Hepatocyte (in vitro differentiated cells): ENCODE data around the gene LHPP. TPM values are rescaled to one million over a fixed set of nuclear protein-coding genes. Genes with fewer than 3 reads are reported as not detected.

Experiments used
- DNase-seq: peaks from one replicate; pipeline ENCODE4 v3.0.0-alpha.2; 2016; ENCODE audit warnings: low spot score
- H2AFZ ChIP-seq: fragments of 200-600 bp; sonication (generic); 2 replicates; pipeline ENCODE4 v1.6.0; 2016; ENCODE audit warnings: antibody characterized with exemption, mild to moderate bottlenecking
- H3K27ac ChIP-seq: fragments of 200-600 bp; sonication (generic); 2 replicates; pipeline ENCODE4 v1.5.1; 2016; ENCODE audit warnings: mild to moderate bottlenecking
- H3K27me3 ChIP-seq: fragments of 200-600 bp; sonication (generic); 2 replicates; pipeline ENCODE4 v1.6.1; 2016
- H3K36me3 ChIP-seq: fragments of 200-600 bp; sonication (generic); replicated peaks from 2 replicates; pipeline ENCODE4 v1.5.1; 2016; ENCODE audit warnings: low read depth; ENCODE audit not compliant: insufficient read depth
- H3K4me1 ChIP-seq: fragments of 200-600 bp; sonication (generic); 2 replicates; pipeline ENCODE4 v1.5.1; 2016; ENCODE audit warnings: mild to moderate bottlenecking, moderate library complexity; ENCODE audit not compliant: insufficient read depth
- H3K4me2 ChIP-seq: fragments of 200-600 bp; sonication (generic); 2 replicates; pipeline ENCODE4 v1.6.0; 2016
- H3K4me3 ChIP-seq: fragments of 200-600 bp; sonication (generic); 2 replicates; pipeline ENCODE4 v1.5.1; 2016; ENCODE audit warnings: mild to moderate bottlenecking
- H3K79me2 ChIP-seq: fragments of 200-600 bp; sonication (generic); 2 replicates; pipeline ENCODE4 v1.6.0; 2017; ENCODE audit warnings: mild to moderate bottlenecking
- H3K9me2 ChIP-seq: fragments of 200-600 bp; sonication (generic); replicated peaks from 2 replicates; pipeline ENCODE4 v1.6.0; 2017; ENCODE audit warnings: mild to moderate bottlenecking; ENCODE audit not compliant: insufficient read depth
- H3K9me3 ChIP-seq: fragments of 200-600 bp; sonication (generic); 2 replicates; pipeline ENCODE4 v1.5.1; 2016; ENCODE audit warnings: low read depth, mild to moderate bottlenecking
- H4K20me1 ChIP-seq: fragments of 200-600 bp; sonication (generic); 2 replicates; pipeline ENCODE4 v1.6.0; 2016; ENCODE audit warnings: mild to moderate bottlenecking; ENCODE audit not compliant: insufficient read depth, poor library complexity, severe bottlenecking
- CTCF ChIP-seq: fragments of 200-600 bp; sonication (generic); IDR thresholded peaks from 2 replicates; pipeline ENCODE4 v1.5.1; 2016; ENCODE audit warnings: antibody characterized with exemption, mild to moderate bottlenecking; ENCODE audit not compliant: poor library complexity
- EZH2 ChIP-seq: fragments of 200-600 bp; sonication (generic); IDR thresholded peaks from 2 replicates; pipeline ENCODE4 v1.6.1; 2016; ENCODE audit warnings: antibody characterized with exemption, mild to moderate bottlenecking, borderline replicate concordance
- EZH2phosphoT487 ChIP-seq: fragments of 200-600 bp; sonication (generic); IDR thresholded peaks from one replicate; pipeline ENCODE4 v1.6.1; 2018; ENCODE audit warnings: antibody characterized with exemption, mild to moderate bottlenecking, low read depth, moderate library complexity; ENCODE audit not compliant: unreplicated experiment, severe bottlenecking
- WGBS: methylation state at CpG from one replicate; pipeline ENCODE4 v1.1.6; 2016; ENCODE audit warnings: low lambda C conversion rate; ENCODE audit errors: missing lambda C conversion rate; 5-methylcytosine and 5-hydroxymethylcytosine counted together
- polyA plus RNA-seq: library from polyadenylated mRNA; unstranded; fragments of >200 nt; fragmentation: Nextera tagmentation; extraction: Ambion mirVana; gene quantifications from 2 replicates; pipeline ENCODE4 v1.2.1, GENCODE V29; 2016
- total RNA-seq: library from RNA; depleted of rRNA; stranded (reverse); fragments of >200 nt; gene quantifications from 2 replicates; pipeline ENCODE4 v1.2.3, GENCODE V29; 2014

LHPP gene
- total and polyA plus RNA-seq, 2 experiments from 2014 or later: 29.4 to 30.3 TPM

GRCh38 chr10:124467165-124467564, 5.5 kb downstream of the LHPP start:
- Histone ChIP-seq H2AFZ (no peak overlapping the region), H4K20me1 (no peaks in the 10 kb centered on the region), H3K9me3 (no peaks in the 10 kb centered on the region), H3K27ac (peak overlapping the region; percentile 65), H3K9me2 (no peaks in the 10 kb centered on the region), H3K79me2 (peaks cover 29% of the 10 kb centered on the region), H3K27me3 (no peaks in the 10 kb centered on the region), H3K36me3 (no peaks in the 10 kb centered on the region), H3K4me2 (no peak overlapping the region), H3K4me3 (no peak overlapping the region), H3K4me1 (peaks cover 24% of the 10 kb centered on the region)
- WGBS: 100% methylated on average over 4 of the region's 4 CpGs
- TF ChIP-seq EZH2: no peak
- no peak for TF ChIP-seq EZH2phosphoT487
- TF ChIP-seq CTCF: no peak
- no peak for DNase-seq

GRCh38 chr10:124468624-124469023, 7.0 kb downstream of the LHPP start:
- no peak for TF ChIP-seq EZH2phosphoT487
- TF ChIP-seq EZH2: no peak
- TF ChIP-seq CTCF: no peak
- no peaks in the 10 kb centered on the region for H3K36me3 ChIP-seq
- no peak overlapping the region for H3K4me3 ChIP-seq
- no peak for DNase-seq
- peaks cover 21% of the 10 kb centered on the region for H3K79me2 ChIP-seq
- no peaks in the 10 kb centered on the region for H3K9me2 ChIP-seq
- no peaks in the 10 kb centered on the region for H3K9me3 ChIP-seq
- no peaks in the 10 kb centered on the region for H4K20me1 ChIP-seq
- H3K4me2 ChIP-seq: no peak overlapping the region
- 94% methylated on average over 13 of the region's 13 CpGs for WGBS
- no peak overlapping the region for H2AFZ ChIP-seq
- peaks cover 24% of the 10 kb centered on the region for H3K4me1 ChIP-seq
- no peak overlapping the region for H3K27ac ChIP-seq
- H3K27me3 ChIP-seq: no peaks in the 10 kb centered on the region

- no peak for DNase-seq
- Histone ChIP-seq H3K4me1 (peaks cover 24% of the 10 kb centered on the region), H2AFZ (no peak overlapping the region), H3K4me2 (no peak overlapping the region), H3K9me3 (no peaks in the 10 kb centered on the region), H3K79me2 (peaks cover 21% of the 10 kb centered on the region), H3K4me3 (no peak overlapping the region), H3K36me3 (no peaks in the 10 kb centered on the region), H3K9me2 (no peaks in the 10 kb centered on the region), H3K27ac (peak overlapping the region; percentile 91), H3K27me3 (no peaks in the 10 kb centered on the region), H4K20me1 (no peaks in the 10 kb centered on the region)
- no peak for TF ChIP-seq EZH2phosphoT487
- TF ChIP-seq CTCF: no peak
- WGBS: 71% methylated on average over 19 of the region's 20 CpGs
Observed at GRCh38 chr10:124469956-124470484, 8.4 kb downstream of the LHPP start.
